ENCODE data around the gene CFAP298.

GRCh38 chr21:32587651-32588050, 24.5 kb downstream of the CFAP298 start:
- TF ChIP-seq POLR2AphosphoS5 (IDR thresholded peaks at IDR 0.05; ENCODE audit: insufficient read depth, low read depth, low read length) (no peak), EZH2 (IDR thresholded peaks at IDR 0.05; ENCODE audit: borderline replicate concordance, low read depth, low read length, severe bottlenecking) (no peak), CTCF (IDR thresholded peaks at IDR 0.05; ENCODE audit: extremely low read depth in 1 of 2, insufficient read depth in 1 of 2, low read depth in 1 of 2, low read length in 2 of 2) (no peak)

All from endothelial cell of umbilical vein (primary cell).